Endodermal cell (in vitro differentiated cells): ENCODE results near the gene VANGL2. TPM values are rescaled to one million over a fixed set of nuclear protein-coding genes. Genes with fewer than 3 reads are reported as not detected.

Source experiments
- DNase-seq: peaks from one replicate; pipeline ENCODE4 v3.0.0-alpha.2; 2017
- H3K27ac ChIP-seq: 2 replicates; pipeline ENCODE4 v1.5.1; 2013; ENCODE audit warnings: mild to moderate bottlenecking, low read depth, low read length, moderate library complexity
- H3K27me3 ChIP-seq: 2 replicates; pipeline ENCODE4 v1.6.1; 2013; ENCODE audit warnings: mild to moderate bottlenecking, low read length, moderate library complexity; ENCODE audit not compliant: insufficient read depth, control insufficient read depth, poor library complexity, severe bottlenecking
- H3K36me3 ChIP-seq: 2 replicates; pipeline ENCODE4 v1.7.0; 2013; ENCODE audit warnings: mild to moderate bottlenecking, low read length, moderate library complexity; ENCODE audit not compliant: control insufficient read depth, insufficient read depth
- H3K4me1 ChIP-seq: one replicate; pipeline ENCODE4 v1.7.0; 2013; ENCODE audit warnings: low read length; ENCODE audit not compliant: control insufficient read depth, insufficient read depth
- H3K4me3 ChIP-seq: 2 replicates; pipeline ENCODE4 v1.5.1; 2013; ENCODE audit warnings: mild to moderate bottlenecking, low read length, moderate library complexity
- H3K9ac ChIP-seq: 2 replicates; pipeline ENCODE4 v1.6.1; 2013; ENCODE audit warnings: mild to moderate bottlenecking, low read length, moderate library complexity; ENCODE audit not compliant: poor library complexity, severe bottlenecking; ENCODE audit errors: extremely low read depth
- H3K9me3 ChIP-seq: 2 replicates; pipeline ENCODE4 v1.6.1; 2013; ENCODE audit warnings: mild to moderate bottlenecking, low read length, moderate library complexity; ENCODE audit not compliant: control insufficient read depth
- H3K27ac Mint-ChIP-seq: 2 replicates; pipeline ENCODE4 v1.8.0; 2020; ENCODE audit warnings: mixed read lengths
- H3K27me3 Mint-ChIP-seq: 2 replicates; pipeline ENCODE4 v1.8.0; 2021; ENCODE audit warnings: mild to moderate bottlenecking, mixed read lengths; ENCODE audit not compliant: insufficient read depth
- H3K36me3 Mint-ChIP-seq: 2 replicates; pipeline ENCODE4 v1.8.0; 2020; ENCODE audit warnings: low read depth, mixed read lengths
- H3K4me1 Mint-ChIP-seq: 2 replicates; pipeline ENCODE4 v1.8.0; 2020; ENCODE audit warnings: mixed read lengths
- H3K4me3 Mint-ChIP-seq: 2 replicates; pipeline ENCODE4 v1.8.0; 2020; ENCODE audit warnings: mild to moderate bottlenecking, moderate library complexity, mixed read lengths
- H3K9me3 Mint-ChIP-seq: 2 replicates; pipeline ENCODE4 v1.8.0; 2020; ENCODE audit warnings: mild to moderate bottlenecking, mixed read lengths
- CTCF ChIP-seq: fragments of 200-600 bp; sonication (generic); conservative IDR thresholded peaks from 2 replicates; pipeline ENCODE4 v1.5.0; 2021; ENCODE audit warnings: antibody characterized with exemption, mild to moderate bottlenecking
- WGBS, 2 experiments: methylation state at CpG; one replicate each; pipeline versions ENCODE4 v1.1.5 to v1.1.7; 2013; ENCODE audit warnings: missing lambda C conversion rate in 2 of 2, mixed read lengths in 1 of 2; ENCODE audit not compliant: insufficient coverage in 1 of 2, insufficient read length in 1 of 2; 5-methylcytosine and 5-hydroxymethylcytosine counted together
- total RNA-seq, 2 donors: library from RNA; stranded (reverse); fragmentation: NEBNext Ultra II Directional in 1 of 2; extraction: Animal tissue kit (Norgen Biotek cat#: 25700) in 1 of 2; gene quantifications; 2 replicates in 1 of 2; 3 replicates in 1 of 2; pipeline ENCODE4 v1.2.1, GENCODE V29; 2021

VANGL2 gene
- total RNA-seq, 2 donors from 2014 or later, result 62.5 to 67.5 TPM

GRCh38 chr1:160466961-160467360 lies 66.6 kb downstream of the VANGL2 start:
- WGBS, 2 experiments, result 97 to 100% methylated on average over 2 of the region's 2 CpGs

GRCh38 chr1:160467576-160467975 lies 67.2 kb downstream of the VANGL2 start:
- DNase-seq, result no peak
- Mint-ChIP-seq H3K4me3 (no peak overlapping the region), H3K36me3 (no peaks in the 10 kb centered on the region), H3K4me1 (no peaks in the 10 kb centered on the region), H3K27ac (no peak overlapping the region), H3K9me3 (no peaks in the 10 kb centered on the region), H3K27me3 (no peaks in the 10 kb centered on the region)
- no peaks in the 10 kb centered on the region for H3K36me3 ChIP-seq
- no peak overlapping the region for H3K27ac ChIP-seq
- H3K27me3 ChIP-seq, result no peaks in the 10 kb centered on the region
- H3K9ac ChIP-seq, result no peak overlapping the region
- no peaks in the 10 kb centered on the region for H3K9me3 ChIP-seq
- H3K4me3 ChIP-seq, result no peak overlapping the region
- TF ChIP-seq CTCF, result no peak
- H3K4me1 ChIP-seq, result no peaks in the 10 kb centered on the region

More at GRCh38 chr1:160466961-160467360, 66.6 kb downstream of the VANGL2 start:
- Mint-ChIP-seq H3K36me3 (no peaks in the 10 kb centered on the region), H3K4me3 (no peak overlapping the region), H3K27ac (no peak overlapping the region), H3K27me3 (no peaks in the 10 kb centered on the region), H3K4me1 (no peaks in the 10 kb centered on the region), H3K9me3 (no peaks in the 10 kb centered on the region)
- no peak for DNase-seq
- TF ChIP-seq CTCF, result no peak
- no peaks in the 10 kb centered on the region for H3K27me3 ChIP-seq
- H3K4me3 ChIP-seq, result no peak overlapping the region
- no peak overlapping the region for H3K27ac ChIP-seq
- H3K36me3 ChIP-seq, result no peaks in the 10 kb centered on the region
- no peaks in the 10 kb centered on the region for H3K9me3 ChIP-seq
- H3K4me1 ChIP-seq, result no peaks in the 10 kb centered on the region
- no peak overlapping the region for H3K9ac ChIP-seq

DNA sequence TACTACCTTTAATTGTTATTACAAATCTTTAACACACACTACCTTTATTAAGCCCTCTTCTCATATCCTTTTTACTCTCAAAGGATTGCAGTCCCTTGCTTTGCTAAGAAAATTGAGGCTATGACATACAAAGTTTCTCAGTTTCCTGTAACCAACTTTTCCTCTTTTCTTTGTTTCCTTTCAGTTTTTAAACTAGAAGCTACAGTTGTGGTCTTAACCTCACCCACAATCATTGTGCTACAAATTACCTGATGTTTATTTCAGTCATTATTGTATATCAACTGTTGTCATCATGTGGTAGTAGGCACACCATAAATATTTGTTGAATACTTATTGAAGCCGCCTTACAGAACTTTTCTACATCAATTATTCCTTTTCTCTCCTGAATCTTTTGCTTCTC lies 70.9 kb downstream of the VANGL2 start:
- no peak overlapping the region for H3K4me3 ChIP-seq
- DNase-seq, result no peak
- Mint-ChIP-seq H3K36me3 (no peaks in the 10 kb centered on the region), H3K27me3 (no peaks in the 10 kb centered on the region), H3K9me3 (no peaks in the 10 kb centered on the region), H3K4me3 (no peak overlapping the region), H3K4me1 (no peaks in the 10 kb centered on the region), H3K27ac (no peak overlapping the region)
- H3K4me1 ChIP-seq, result no peaks in the 10 kb centered on the region
- no peaks in the 10 kb centered on the region for H3K27me3 ChIP-seq
- no peak for TF ChIP-seq CTCF
- WGBS, 2 experiments, result 87 to 100% methylated on average over 1 of the region's 1 CpG
- H3K36me3 ChIP-seq, result no peaks in the 10 kb centered on the region
- H3K9ac ChIP-seq, result no peak overlapping the region
- no peaks in the 10 kb centered on the region for H3K9me3 ChIP-seq
- no peak overlapping the region for H3K27ac ChIP-seq
